SK-N-MC (cell line): ENCODE measurements around the gene STAT5A.
"Not testable (repeated sequence)": the region's sequence is repeated elsewhere in the genome, so short reads cannot be mapped to it uniquely, and the experiment has no call there.

ENCODE experiments used
- DNase-seq: peaks from one replicate; pipeline ENCODE4 v3.0.0-alpha.2; 2011; ENCODE audit warnings: low read depth, low spot score
- H3K27ac ChIP-seq: fragments of 200-600 bp; sonication (generic); 2 replicates; pipeline ENCODE4 v1.5.1; 2016; ENCODE audit warnings: mixed run types
- H3K36me3 ChIP-seq: fragments of 200-600 bp; sonication (generic); 2 replicates; pipeline ENCODE4 v1.6.1; 2017; ENCODE audit warnings: antibody characterized with exemption, low read length, mixed read lengths; ENCODE audit not compliant: insufficient read depth
- H3K4me3 ChIP-seq: fragments of 200-600 bp; sonication (generic); 2 replicates; pipeline ENCODE4 v1.5.1; 2016
- H3K9ac ChIP-seq: fragments of 200-600 bp; sonication (generic); 2 replicates; pipeline ENCODE4 v1.8.0; 2017; ENCODE audit warnings: mixed run types, mixed read lengths; ENCODE audit not compliant: insufficient read length
- H3K9me3 ChIP-seq: fragments of 200-600 bp; sonication (generic); 2 replicates; pipeline ENCODE4 v1.6.1; 2017; ENCODE audit warnings: low read depth, mild to moderate bottlenecking, antibody characterized with exemption, low read length, moderate library complexity, mixed read lengths
- EZH2 ChIP-seq: fragments of 200-600 bp; sonication (generic); IDR thresholded peaks from one replicate; pipeline ENCODE4 v1.6.1; 2017; ENCODE audit warnings: antibody characterized with exemption
- FOXP2 ChIP-seq: optimal IDR thresholded peaks from 2 replicates; pipeline ENCODE3; 2011; ENCODE audit warnings: mild to moderate bottlenecking, moderate library complexity; ENCODE audit not compliant: insufficient read depth; ENCODE audit errors: extremely low read length, control extremely low read depth
- POLR2AphosphoS5 ChIP-seq: IDR thresholded peaks from 2 replicates; pipeline ENCODE4 v1.6.1; 2012; ENCODE audit warnings: mild to moderate bottlenecking, low read depth, low read length, borderline replicate concordance

STAT5A gene

DNA sequence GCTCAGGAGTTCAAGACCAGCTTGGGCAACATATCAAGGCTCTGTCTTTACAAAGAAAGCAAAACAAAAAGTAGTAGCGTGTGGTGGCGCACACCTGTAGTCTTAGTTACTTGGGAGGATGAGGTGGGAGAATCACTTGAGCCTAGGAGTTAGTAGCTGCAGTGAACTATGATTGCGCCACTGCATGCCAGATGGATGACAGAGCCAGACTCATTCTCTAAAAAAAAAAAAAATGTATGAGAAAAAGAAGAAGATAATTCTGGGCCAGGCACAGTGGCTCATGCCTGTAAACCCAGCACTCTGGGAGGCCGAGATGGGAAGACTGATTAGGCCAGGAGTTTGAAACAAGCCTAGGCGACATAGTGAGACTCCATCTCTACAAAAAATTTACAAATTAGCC, 40.6 kb upstream of the STAT5A start:
- no peak for DNase-seq
- Histone ChIP-seq H3K9me3 (no peaks in the 10 kb centered on the region), H3K36me3 (no peaks in the 10 kb centered on the region), H3K4me3 (no peak overlapping the region), H3K27ac (no peak overlapping the region), H3K9ac (no peak overlapping the region)
- no peak for TF ChIP-seq EZH2
- no peak for TF ChIP-seq POLR2AphosphoS5
- no peak for TF ChIP-seq FOXP2

DNA sequence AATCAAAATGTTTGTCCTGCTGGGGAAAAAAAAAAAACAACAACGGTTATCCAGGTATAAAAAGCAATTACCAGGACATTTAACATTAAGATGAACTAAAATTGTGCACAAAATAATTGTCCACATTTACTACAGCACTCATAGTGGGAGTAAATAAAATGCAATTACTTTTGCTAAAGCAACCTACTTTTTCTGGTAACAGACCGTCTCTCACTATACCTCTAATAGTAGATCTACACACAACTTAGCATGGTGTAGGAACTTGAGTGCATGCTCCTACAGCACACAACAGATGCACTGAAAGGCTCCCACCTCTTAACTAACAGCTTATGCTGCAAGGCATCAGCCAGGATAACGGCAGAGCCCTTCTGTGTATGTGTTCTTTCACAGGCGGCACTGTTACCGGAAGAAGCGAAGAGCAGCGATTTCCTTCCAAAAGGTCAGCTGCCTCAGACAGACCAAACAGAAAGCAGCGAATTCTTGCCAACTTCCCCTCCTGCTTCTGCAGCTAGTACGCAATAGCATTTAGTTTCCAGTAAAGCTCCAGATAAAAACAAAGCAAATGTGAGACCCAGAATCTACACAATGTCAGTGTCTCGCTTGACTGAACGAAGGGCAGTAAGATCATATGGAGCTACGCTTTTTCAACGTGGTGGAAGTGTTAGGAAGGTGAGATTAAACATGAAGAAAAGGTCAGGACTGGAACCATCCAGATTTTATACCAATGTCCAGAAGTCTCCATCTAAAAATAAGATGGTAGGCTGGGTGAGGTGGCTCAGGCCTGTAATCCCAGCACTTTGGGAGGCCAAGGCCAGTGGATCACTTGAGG, 39.7 kb upstream of the STAT5A start:
- Histone ChIP-seq H3K27ac (no peak overlapping the region), H3K9me3 (no peaks in the 10 kb centered on the region), H3K9ac (no peak overlapping the region), H3K36me3 (no peaks in the 10 kb centered on the region), H3K4me3 (no peak overlapping the region)
- DNase-seq, result no peak
- TF ChIP-seq POLR2AphosphoS5 (no peak), EZH2 (no peak), FOXP2 (no peak)

GRCh38 chr17:42249681-42250446, 38.4 kb upstream of the STAT5A start:
- Histone ChIP-seq H3K27ac (no peak overlapping the region), H3K9ac (no peak overlapping the region), H3K9me3 (no peaks in the 10 kb centered on the region), H3K36me3 (no peaks in the 10 kb centered on the region), H3K4me3 (no peak overlapping the region)
- no peak for DNase-seq
- no peak for TF ChIP-seq FOXP2
- no peak for TF ChIP-seq POLR2AphosphoS5
- no peak for TF ChIP-seq EZH2

- no peak overlapping the region for H3K27ac ChIP-seq
Measured at GRCh38 chr17:42251115-42251514, 37.2 kb upstream of the STAT5A start.

DNA sequence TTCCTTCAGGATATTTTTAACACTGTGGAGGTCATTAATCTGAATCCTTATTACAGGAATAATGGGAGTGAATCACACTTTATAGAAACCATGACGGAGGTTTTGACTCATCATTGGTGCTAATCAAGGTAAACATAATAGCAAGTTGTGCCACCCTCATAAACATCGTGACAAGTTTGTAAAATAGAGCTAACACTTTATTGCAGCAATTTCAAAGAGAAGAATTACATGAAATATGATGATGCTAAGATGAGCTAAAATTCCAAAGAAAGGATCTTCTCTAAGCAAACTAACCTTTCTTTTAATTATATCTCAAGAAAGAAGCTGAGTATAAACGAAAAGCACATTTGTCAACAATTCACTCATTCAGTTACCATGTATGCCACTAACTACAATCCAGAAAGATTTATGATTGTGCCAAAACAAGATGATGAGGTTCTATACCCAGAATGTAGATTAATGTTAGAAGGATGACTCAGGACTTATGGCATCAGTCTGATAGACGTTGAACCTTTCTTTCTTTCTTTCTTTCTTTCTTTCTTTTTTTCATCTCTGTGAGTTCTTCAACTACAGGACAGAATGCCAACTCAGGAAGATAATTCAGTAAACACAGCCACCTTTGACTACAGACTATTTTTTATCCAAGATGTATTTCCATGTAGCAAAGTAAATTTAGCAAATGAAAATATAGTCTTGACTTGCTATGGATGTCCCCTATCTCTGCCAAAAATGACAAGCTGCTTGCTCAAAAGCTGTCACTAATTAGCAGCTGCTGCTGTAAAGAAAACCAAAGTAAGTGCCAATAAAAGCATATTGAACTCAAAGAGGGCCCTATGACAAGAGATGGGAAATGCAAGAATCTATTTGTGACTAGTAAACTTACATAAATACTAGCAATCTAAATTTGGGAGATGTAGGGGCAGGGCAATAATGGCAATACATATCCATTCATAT, 35.4 kb upstream of the STAT5A start:
- H3K9me3 ChIP-seq, result no peaks in the 10 kb centered on the region
- H3K27ac ChIP-seq, result no peak overlapping the region
- no peak overlapping the region for H3K9ac ChIP-seq
- no peak for DNase-seq
- no peak for TF ChIP-seq EZH2
- TF ChIP-seq FOXP2, result no peak
- no peak for TF ChIP-seq POLR2AphosphoS5
- H3K36me3 ChIP-seq, result no peaks in the 10 kb centered on the region
- no peak overlapping the region for H3K4me3 ChIP-seq

More at GRCh38 chr17:42251115-42251514, 37.2 kb upstream of the STAT5A start:
- Histone ChIP-seq H3K36me3 (no peaks in the 10 kb centered on the region), H3K9ac (no peak overlapping the region), H3K9me3 (no peaks in the 10 kb centered on the region), H3K4me3 (no peak overlapping the region)
- TF ChIP-seq FOXP2, result no peak
- no peak for DNase-seq

GRCh38 chr17:42253578-42253977, 34.7 kb upstream of the STAT5A start:
- TF ChIP-seq POLR2AphosphoS5 (no peak), EZH2 (no peak), FOXP2 (no peak)
- H3K27ac ChIP-seq, result no peak overlapping the region
- no peaks in the 10 kb centered on the region for H3K36me3 ChIP-seq
- DNase-seq, result no peak
- no peak overlapping the region for H3K9ac ChIP-seq
- H3K4me3 ChIP-seq, result no peak overlapping the region
- no peaks in the 10 kb centered on the region for H3K9me3 ChIP-seq

- H3K9ac ChIP-seq, result no peak overlapping the region
- no peaks in the 10 kb centered on the region for H3K36me3 ChIP-seq
- no peak overlapping the region for H3K4me3 ChIP-seq
- H3K27ac ChIP-seq, result no peak overlapping the region
- no peaks in the 10 kb centered on the region for H3K9me3 ChIP-seq
- TF ChIP-seq POLR2AphosphoS5 (no peak), EZH2 (no peak), FOXP2 (no peak)
- no peak for DNase-seq
Measured at GRCh38 chr17:42255445-42255844, 32.9 kb upstream of the STAT5A start.

- no peak overlapping the region for H3K4me3 ChIP-seq
- H3K36me3 ChIP-seq, result no peaks in the 10 kb centered on the region
- TF ChIP-seq FOXP2 (no peak), EZH2 (no peak), POLR2AphosphoS5 (no peak)
- no peaks in the 10 kb centered on the region for H3K9me3 ChIP-seq
- H3K27ac ChIP-seq, result no peak overlapping the region
- no peak overlapping the region for H3K9ac ChIP-seq
- no peak for DNase-seq
Measured at GRCh38 chr17:42260318-42260717, 28.0 kb upstream of the STAT5A start.

- not testable (repeated sequence) for H3K27ac ChIP-seq, H3K4me3 ChIP-seq, H3K9ac ChIP-seq, DNase-seq, H3K9me3 ChIP-seq, H3K36me3 ChIP-seq
Measured at GRCh38 chr17:42264366-42264765, 23.9 kb upstream of the STAT5A start.
